HL-60 (cell line): ENCODE measurements around the gene THSD1.

Experiments
- DNase-seq, 2 experiments: peaks; one replicate each; pipeline ENCODE4 v3.0.0-alpha.2; 2010 to 2020; ENCODE audit warnings: low read depth in 1 of 2, low spot score in 1 of 2
- H3K27ac ChIP-seq: fragments of 250-450 bp; sonication (Bioruptor Pico); replicated peaks from 2 replicates; pipeline ENCODE4 v1.5.1; 2020; ENCODE audit warnings: mild to moderate bottlenecking, moderate library complexity
- H3K27me3 ChIP-seq: fragments of 250-450 bp; sonication (Bioruptor Pico); 2 replicates; pipeline ENCODE4 v1.5.1; 2021; ENCODE audit warnings: mild to moderate bottlenecking, moderate library complexity; ENCODE audit not compliant: insufficient read depth, poor library complexity, severe bottlenecking
- H3K4me3 ChIP-seq: replicated peaks from 2 replicates; pipeline ENCODE4 v1.5.1; 2011; ENCODE audit warnings: mild to moderate bottlenecking, control low read depth, low read length; ENCODE audit not compliant: insufficient read depth
- CTCF ChIP-seq: IDR thresholded peaks from one replicate; pipeline ENCODE4 v1.5.1; 2011; ENCODE audit warnings: low read length, control low read depth, inconsistent platforms; ENCODE audit not compliant: insufficient read depth
- GABPA ChIP-seq: IDR thresholded peaks from 2 replicates; pipeline ENCODE4 v1.6.1; 2012; ENCODE audit warnings: low read depth
- POLR2AphosphoS5 ChIP-seq: IDR thresholded peaks from 2 replicates; pipeline ENCODE4 v1.6.1; 2012; ENCODE audit warnings: low read depth
- REST ChIP-seq: IDR thresholded peaks from 2 replicates; pipeline ENCODE4 v1.6.1; 2012; ENCODE audit warnings: low read depth; ENCODE audit not compliant: insufficient replicate concordance
- SPI1 ChIP-seq: IDR thresholded peaks from 2 replicates; pipeline ENCODE4 v1.6.1; 2012; ENCODE audit warnings: low read depth, mild to moderate bottlenecking, borderline replicate concordance

Gene THSD1

GRCh38 chr13:52348983-52349780 lies 56.8 kb downstream of the THSD1 start:
- no peak for DNase-seq
- TF ChIP-seq REST (no peak), GABPA (no peak), POLR2AphosphoS5 (no peak), SPI1 (no peak), CTCF (no peak)
- Histone ChIP-seq H3K27me3 (no peaks in the 10 kb centered on the region), H3K4me3 (no peak overlapping the region), H3K27ac (no peak overlapping the region)

GRCh38 chr13:52348071-52348470 lies 57.9 kb downstream of the THSD1 start:
- TF ChIP-seq SPI1 (no peak), REST (no peak), POLR2AphosphoS5 (no peak), CTCF (no peak), GABPA (no peak)
- no peaks in the 10 kb centered on the region for H3K27me3 ChIP-seq
- no peak overlapping the region for H3K27ac ChIP-seq
- no peak for DNase-seq
- H3K4me3 ChIP-seq, result no peak overlapping the region

- DNase-seq, result no peak
- no peak overlapping the region for H3K27ac ChIP-seq
- H3K4me3 ChIP-seq, result no peak overlapping the region
- TF ChIP-seq REST (no peak), SPI1 (no peak), POLR2AphosphoS5 (no peak), CTCF (no peak), GABPA (no peak)
- no peaks in the 10 kb centered on the region for H3K27me3 ChIP-seq
These were observed 60.2 kb downstream of the THSD1 start for GRCh38 chr13:52345631-52346251.
